HG03108 (cell line): ENCODE results near the gene PTPRA.
A peak's percentile ranks its signal among the peaks of the same experiment; 100 is the strongest.
"Not testable (repeated sequence)": the region's sequence is repeated elsewhere in the genome, so short reads cannot be mapped to it uniquely, and the experiment has no call there.

Source experiments
- ATAC-seq: cut with Tn5 transposase; IDR thresholded peaks from one replicate; pipeline ENCODE4 v1.9.1; 2021; ENCODE audit warnings: moderate library complexity; ENCODE audit not compliant: unreplicated experiment

PTPRA gene, protein sequence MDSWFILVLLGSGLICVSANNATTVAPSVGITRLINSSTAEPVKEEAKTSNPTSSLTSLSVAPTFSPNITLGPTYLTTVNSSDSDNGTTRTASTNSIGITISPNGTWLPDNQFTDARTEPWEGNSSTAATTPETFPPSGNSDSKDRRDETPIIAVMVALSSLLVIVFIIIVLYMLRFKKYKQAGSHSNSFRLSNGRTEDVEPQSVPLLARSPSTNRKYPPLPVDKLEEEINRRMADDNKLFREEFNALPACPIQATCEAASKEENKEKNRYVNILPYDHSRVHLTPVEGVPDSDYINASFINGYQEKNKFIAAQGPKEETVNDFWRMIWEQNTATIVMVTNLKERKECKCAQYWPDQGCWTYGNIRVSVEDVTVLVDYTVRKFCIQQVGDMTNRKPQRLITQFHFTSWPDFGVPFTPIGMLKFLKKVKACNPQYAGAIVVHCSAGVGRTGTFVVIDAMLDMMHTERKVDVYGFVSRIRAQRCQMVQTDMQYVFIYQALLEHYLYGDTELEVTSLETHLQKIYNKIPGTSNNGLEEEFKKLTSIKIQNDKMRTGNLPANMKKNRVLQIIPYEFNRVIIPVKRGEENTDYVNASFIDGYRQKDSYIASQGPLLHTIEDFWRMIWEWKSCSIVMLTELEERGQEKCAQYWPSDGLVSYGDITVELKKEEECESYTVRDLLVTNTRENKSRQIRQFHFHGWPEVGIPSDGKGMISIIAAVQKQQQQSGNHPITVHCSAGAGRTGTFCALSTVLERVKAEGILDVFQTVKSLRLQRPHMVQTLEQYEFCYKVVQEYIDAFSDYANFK

DNA sequence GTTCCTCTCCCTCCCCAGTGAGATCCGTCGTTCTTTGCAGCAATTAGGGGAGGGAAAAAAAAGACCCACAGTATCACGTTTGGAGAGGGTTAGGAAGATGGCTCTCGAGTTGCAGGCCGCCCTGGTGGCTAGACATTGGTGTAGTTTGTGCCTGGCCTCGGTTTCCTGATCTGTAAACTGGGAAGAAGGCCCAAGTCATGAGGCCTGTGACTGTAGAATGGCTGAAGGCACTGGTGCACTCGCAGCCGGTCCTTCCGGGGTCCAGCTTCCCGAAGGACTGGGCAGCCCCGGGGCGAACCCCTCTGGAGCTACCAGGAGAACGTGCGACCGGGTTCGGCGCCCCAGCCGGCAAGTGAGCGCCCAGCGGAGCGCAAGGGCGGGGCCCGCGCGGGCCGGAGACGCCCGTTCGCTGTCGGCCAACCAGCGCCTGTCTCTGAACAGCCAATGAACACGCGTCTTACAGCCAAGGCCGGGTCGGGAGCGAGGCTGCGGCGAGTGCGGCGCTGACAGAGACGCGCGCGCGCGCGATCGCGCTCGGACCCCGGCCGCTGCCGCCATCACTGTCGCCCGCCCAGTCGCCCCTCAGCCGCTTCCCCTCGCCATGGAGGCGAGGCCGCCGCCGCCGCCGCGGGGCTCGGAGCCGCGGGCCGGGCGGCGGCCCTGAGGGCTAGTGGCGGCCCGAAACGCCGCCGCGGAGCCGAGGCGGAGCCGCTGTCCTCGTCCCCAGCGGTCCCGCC is at the start of gene PTPRA:
Gene PTPRA (plus strand): TSS at position 472 of the 737 bp plus-strand sequence. CDS start 90,797 bp downstream, outside the sequence.
- peak; percentile 93 for ATAC-seq

- no peak for ATAC-seq
These were observed 47.5 kb upstream of the PTPRA start for GRCh38 chr20:2825761-2826160.

DNA sequence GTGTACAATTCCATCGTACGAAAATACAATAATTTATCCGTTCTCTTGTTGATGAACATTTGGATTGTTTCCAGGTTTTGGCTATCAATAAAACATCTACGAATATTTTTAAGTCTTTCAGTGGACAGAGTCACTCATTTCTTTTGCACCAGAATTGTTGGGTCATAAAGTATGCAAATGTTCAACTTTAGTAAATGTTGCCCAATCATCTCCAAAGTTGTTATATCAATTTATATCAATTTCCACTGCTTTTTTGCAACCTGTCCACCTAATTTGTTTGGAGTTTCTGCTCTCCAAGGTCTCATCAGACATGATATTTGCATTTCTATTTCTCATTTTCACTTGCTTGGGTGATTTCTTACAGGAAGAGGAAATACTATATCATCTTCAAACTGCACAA is 46.6 kb upstream of the PTPRA start:
- ATAC-seq, result no peak

DNA sequence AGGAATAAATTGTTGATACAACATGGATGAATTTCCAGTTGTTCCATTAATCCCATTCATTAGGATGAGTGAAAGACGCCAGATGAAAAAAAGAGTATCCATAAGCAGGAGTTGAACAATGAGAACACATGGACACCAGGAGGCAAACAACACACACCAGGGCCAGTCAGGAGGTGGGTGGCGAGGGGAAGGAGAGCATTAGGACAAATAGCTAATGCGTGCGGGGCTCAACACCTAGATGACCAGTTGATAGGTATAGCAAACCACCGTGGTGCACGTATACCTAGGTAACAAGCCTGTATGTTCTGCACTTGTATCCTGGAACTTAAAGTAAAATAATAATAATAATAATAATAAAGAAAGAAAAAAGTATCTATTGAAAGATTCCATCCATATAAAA is 43.9 kb upstream of the PTPRA start:
- no peak for ATAC-seq

DNA sequence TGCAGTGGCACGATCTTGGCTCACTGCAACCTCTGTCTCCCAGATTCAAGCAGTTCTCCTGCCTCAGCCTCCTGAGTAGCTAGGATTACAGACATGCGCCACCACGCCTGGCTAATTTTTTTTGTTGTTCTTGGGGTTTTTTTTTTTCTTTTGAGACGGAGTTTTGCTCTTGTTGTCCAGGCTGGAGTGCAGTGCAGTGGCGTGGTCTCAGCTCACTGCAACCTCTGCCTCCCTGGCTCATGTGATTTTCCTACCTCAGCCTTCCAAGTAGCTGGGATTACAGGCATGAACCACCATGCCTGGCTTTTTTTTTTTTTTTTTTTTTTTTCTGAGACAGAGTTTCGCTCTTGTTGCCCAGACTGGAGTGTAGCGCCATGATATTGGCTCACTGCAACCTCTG is 42.1 kb upstream of the PTPRA start:
- ATAC-seq, result not testable (repeated sequence)

GRCh38 chr20:2833761-2834160 is 39.5 kb upstream of the PTPRA start:
- no peak for ATAC-seq

GRCh38 chr20:2834401-2835110 is 38.7 kb upstream of the PTPRA start:
- ATAC-seq, result no peak

- ATAC-seq, result no peak
These were observed 37.9 kb upstream of the PTPRA start for GRCh38 chr20:2835331-2835796.

DNA sequence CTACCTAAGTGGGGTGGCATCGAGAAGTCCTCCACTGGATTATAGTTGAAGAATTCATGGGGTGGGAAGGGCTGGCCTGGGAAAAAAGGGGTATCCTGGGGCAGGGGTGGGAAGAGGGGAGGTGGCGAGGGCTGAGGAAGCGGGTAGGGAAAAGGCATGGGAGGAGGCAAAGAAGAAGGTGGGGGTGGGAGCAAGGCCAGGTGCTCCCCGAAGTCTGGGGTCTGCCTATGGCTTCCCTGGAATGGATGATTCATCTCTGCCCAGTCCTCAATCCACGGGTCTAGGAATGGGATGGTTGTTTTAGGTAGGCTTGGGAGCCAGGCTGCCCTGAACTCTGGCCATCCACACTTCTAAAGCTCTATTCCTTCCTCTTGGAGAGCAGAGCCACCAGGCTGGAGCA is 37.2 kb upstream of the PTPRA start:
- no peak for ATAC-seq

- no peak for ATAC-seq
These were observed 35.9 kb upstream of the PTPRA start for GRCh38 chr20:2837221-2837960.

GRCh38 chr20:2838170-2838797 is 35.0 kb upstream of the PTPRA start:
- no peak for ATAC-seq

DNA sequence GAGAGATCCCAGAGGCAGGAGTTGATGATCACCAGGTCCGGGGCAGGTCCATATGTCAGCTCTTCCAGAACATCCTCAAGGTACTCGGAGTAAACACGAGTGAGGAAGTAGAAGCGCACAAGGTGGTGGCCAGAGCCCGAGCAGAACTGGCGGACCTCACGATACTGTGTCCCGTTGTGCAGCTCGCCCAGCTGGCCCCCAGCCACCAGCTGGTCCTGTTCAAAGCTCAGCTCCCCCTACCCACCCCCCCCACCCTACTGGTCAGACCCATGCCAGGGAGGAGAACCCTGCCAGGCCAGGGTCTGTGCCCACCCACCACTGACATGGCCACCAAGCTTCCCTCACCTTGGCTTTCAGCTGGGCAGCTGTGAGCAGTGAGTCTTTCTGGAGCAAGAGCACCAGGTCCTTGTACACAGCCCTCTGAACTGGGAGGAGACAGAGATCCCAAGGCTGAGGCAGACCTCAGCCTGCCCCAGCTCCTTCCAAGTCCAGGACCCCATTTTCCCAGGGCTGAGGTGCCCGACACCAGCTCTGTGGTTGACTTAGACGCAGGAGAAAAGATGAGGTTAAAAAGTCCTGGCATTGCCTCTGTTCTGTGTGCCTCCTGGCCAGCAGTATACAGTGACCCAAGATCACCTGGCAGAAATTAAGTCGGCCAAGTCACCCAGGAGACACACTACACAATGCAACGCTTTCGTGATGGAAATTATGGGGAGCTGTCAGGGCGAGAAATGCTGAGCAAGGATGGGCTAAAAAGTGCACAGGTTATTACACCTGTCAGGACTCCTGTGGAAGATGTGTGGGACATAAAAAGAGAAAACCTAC is 34.2 kb upstream of the PTPRA start:
- no peak for ATAC-seq

DNA sequence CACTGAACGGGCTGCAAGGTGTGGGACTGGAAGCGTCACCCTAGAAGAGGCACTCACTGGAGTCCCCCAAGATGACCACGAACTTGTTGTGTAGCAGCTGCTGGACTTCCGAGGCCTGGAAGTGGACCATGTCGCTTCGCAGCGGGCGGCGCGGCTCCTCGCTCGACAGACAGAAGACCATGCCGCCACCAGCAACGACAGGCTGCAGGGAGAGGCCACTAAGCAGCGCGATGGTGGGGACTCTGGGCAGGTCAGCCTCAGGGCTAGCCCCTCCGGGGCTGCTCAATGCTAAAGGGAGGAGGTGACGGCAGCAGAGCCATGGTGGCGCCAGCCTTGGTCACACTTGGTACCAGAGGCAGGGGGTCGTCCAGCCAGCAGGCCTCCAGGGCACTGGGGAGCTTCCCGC is 33.5 kb upstream of the PTPRA start:
- no peak for ATAC-seq

- peak; percentile 94 for ATAC-seq
These were observed 32.9 kb upstream of the PTPRA start, which contains the start of the genes PCED1A and VPS16 for GRCh38 chr20:2840138-2840966. TSS of gene PCED1A (minus strand) at chr20:2840655. CDS start at chr20:2839912, 743 bp downstream. TSS of gene VPS16 (plus strand) at chr20:2840745. CDS start at chr20:2840775, 30 bp downstream.

DNA sequence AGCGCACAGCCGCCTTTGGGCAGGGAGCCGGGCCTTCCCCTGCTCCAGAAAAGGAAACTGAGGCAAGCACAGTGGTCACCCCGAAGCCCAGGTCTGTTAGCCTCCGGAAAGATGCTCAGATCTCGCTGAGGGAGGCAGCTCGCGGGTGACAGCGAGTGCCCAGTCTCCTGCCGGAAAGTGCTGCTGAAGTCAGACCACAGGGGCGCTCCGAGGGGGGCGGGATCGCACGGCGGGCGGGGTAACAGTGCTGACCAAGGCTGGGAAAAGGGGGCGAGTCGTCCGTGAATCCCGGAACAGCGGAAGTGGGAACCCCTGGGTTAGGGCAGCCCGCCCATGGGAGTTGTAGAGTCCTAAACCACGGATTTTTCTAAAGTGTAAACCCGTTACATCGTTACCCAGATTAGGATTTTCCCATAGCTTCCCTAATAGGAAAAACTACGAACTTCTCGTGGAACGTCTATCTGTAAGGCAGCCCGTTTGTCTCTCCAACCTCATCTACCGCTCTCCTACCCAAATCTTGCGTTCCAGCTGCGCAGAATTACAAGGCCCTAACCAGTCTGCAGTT is 32.2 kb upstream of the PTPRA start:
- ATAC-seq, result peak; percentile 15

DNA sequence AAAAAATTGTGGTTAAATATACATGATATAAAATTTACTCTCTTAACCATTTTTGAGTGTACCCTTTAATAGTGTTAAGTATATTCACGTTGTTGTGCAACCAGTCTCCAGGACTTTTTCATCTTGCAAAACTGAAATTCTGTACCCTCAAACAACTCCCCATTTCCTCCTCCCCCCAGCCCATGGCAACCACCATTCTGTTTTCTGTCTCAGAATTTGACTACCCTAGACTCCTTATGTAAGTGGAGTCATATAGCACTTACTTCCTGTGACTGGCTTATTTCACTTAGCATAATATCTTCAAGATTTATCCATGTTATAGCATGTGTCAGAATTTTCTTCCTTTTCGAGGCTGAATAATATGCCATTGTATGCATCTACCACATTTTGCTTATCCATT is 27.7 kb upstream of the PTPRA start:
- no peak for ATAC-seq

- ATAC-seq, result no peak
These were observed 26.6 kb upstream of the PTPRA start for GRCh38 chr20:2846698-2847097.
